Erythroblast (primary cell): ENCODE measurements around the gene SMNDC1.
"Not testable (repeated sequence)": the region's sequence is repeated elsewhere in the genome, so short reads cannot be mapped to it uniquely, and the experiment has no call there.

Source experiments
- DNase-seq, 2 experiments: peaks; one replicate each; lab custom pipeline; 2025; lab: John Stamatoyannopoulos, UW
- GATA1 ChIP-seq: IDR thresholded peaks from 2 replicates; pipeline ENCODE4 v1.6.1; 2011; ENCODE audit warnings: low read depth, mild to moderate bottlenecking, control low read depth, low read length, moderate library complexity
- POLR2A ChIP-seq: IDR thresholded peaks from 2 replicates; pipeline ENCODE4 v1.6.1; 2011; ENCODE audit warnings: mild to moderate bottlenecking, low read length

The SMNDC1 gene

DNA sequence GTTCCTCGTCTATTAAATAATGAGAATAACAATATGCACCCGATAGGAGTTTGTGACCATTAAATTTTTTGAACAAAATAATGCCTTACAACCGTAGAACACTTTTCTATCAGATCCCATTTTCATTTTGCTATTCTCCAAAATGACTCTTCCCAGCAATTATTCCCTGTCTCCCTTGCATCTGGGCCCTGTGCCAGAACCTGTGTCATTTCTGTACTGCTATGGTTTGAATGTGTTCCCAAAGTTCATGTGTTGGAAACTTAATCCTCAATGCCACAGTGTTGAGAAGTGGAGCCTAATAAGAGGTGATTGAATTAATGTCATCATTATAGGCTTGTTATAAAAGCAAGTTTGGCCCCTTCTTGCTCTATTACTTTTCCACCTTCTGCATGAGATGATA is 33.2 kb upstream of the SMNDC1 start:
- no peak for TF ChIP-seq GATA1
- TF ChIP-seq POLR2A, result no peak
- no peak for DNase-seq

DNA sequence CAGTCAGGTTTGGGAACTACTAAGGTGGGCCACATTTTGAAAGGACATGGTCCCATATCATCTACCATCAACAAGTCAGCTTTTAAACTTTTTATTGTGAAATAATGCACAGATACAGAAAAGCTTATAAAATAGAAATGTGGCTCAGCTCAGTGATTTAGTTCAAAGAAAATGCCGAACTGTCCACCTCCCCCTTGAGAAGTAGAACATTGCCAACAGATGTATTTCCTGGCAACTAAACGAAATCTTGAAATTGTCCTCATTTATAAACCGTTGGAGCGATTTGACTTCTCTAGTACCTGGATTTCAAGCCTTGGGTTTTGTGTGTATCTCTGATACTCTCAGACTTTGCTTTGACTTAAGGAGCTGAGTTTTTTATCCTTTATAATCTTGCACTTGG is 32.7 kb upstream of the SMNDC1 start:
- no peak for DNase-seq
- TF ChIP-seq GATA1 (no peak), POLR2A (no peak)

DNA sequence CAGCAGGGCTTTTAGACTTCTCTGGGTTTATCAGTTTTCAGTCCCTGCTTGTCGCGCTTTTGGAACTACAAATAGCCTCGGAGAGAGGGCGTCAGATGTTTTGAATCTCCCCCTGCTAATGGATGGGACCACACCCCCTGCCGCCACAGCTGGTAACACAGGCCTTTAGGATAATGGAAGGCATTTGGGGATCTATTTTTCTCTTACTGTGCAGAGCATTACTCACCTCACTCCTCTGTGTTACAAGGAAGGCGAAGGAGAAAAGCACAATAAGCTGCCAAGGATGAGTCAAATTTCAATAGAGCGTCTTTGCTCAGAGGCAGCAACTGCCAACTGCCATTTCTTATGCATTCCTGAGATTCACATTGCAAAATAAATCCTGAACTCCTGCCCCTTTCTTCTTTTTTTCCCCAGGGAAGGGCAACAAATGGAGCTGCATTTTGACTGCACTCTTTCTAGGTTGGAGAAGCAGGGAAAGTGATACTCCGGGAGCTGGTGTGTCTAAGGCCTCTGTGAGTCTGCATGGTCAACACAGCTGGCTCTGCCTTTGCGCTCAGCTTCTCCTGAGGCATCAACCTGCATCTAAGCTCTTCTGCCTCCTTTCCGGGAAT is 31.5 kb upstream of the SMNDC1 start:
- DNase-seq, result no peak
- TF ChIP-seq POLR2A, result no peak
- no peak for TF ChIP-seq GATA1

DNA sequence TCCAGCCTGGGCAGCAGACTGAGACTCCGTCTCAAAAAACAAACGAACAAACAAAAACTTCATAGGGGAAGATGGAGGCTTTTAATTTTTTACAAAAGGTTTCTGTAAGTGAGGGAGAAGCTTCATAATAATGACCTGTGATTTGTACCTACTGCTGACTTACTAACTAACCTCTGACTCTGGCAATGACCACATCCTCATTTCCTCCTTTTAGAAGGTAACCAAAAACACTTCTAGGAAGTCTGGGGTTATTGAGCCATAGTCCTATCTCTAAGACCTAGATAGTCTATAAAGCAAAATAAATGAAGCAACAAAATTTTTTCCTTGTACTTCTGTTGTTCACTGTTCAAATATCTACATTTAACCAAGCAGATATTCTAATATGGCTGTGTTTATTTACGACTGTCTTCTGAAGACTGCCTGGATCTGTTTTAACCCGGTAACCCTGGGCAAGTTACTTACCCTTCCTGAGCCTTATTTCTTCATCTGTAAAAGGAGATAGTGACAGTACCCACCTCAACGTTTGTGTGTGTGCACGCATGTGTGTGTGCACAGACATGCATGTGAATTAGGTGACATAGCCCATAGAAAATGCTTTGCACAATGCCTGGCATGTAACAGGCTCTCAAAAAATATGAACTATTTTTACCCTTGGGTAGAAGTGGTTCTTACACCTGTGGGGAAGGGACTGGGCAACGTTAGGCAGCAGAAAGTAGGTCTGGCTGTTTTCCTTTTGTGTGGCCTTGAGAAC is 30.8 kb upstream of the SMNDC1 start:
- TF ChIP-seq POLR2A, result no peak
- TF ChIP-seq GATA1, result no peak
- DNase-seq, result no peak

DNA sequence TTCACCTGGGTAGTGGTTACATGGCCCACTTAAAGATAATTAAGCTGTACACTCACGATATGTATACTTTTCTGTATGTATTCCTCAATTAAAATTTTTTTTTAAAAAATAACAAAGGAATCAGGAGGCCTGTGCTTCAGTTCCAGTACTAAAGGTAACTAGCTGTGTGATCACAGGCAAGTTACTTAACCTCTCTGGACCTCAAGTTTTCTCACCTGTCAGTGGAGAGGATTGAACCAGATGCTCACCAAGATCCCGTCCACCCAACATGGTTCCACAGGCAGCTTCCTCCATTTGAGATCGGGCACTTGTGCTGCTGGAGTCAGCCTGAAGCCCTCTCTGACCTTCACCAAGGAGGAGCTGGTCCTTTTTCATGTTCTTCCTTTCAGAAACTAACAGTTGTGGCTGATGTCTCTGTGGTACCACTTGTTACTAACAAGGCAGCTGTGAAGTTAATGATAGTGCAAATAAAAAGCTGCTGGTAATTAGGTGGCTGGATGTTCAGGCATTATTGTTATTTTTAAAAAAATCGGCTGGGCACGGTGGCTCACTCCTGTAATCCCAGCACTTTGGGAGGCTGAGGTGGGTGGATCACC is 29.4 kb upstream of the SMNDC1 start:
- no peak for TF ChIP-seq POLR2A
- no peak for TF ChIP-seq GATA1
- no peak for DNase-seq

DNA sequence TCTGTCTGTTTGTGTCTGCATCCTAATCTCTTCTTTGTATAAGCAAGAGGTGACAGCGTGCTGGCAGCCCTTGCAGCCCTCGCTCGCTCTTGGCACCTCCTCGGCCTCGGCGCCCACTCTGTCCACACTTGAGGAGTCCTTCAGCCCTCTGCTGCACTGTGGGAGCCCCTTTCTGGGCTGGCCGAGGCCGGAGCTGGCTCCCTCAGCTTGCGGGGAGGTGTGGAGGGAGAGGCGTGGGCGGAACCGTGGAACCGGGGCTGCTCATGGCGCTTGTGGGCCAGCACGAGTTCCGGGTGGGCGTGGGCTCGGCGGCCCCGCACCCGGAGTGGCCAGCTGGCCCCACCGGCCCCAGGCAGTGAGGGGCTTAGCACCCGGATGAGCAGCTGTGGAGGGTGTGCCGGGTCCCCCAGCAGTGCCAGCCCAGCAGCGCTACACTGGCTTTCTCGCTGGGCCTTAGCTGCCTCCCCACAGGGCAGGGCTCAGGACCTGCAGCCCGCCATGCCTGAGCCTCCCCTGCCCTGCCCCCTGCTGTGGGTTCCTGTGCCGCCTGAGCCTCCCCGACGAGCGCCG is 26.6 kb upstream of the SMNDC1 start:
- not testable (repeated sequence) for DNase-seq

DNA sequence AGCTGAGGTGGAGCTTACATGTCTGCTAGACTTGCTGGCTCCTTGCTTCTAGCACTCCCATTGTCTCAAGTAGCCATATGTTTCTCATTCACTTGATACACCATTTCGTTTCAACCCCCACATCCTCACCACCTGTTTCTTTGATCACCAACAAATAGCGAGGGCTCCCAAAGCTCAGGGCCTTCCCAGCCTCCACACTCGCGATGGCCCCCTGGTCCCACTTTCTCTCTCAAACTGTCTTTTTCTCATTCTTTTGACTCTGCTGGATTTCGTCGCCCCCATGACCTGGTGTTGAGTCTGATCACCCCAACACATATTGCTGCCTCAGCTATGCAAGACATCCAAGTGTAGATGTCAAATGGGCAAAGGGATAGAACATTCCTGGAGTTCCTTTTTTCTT is 26.0 kb upstream of the SMNDC1 start:
- DNase-seq, result no peak
- TF ChIP-seq GATA1, result no peak
- TF ChIP-seq POLR2A, result no peak

DNA sequence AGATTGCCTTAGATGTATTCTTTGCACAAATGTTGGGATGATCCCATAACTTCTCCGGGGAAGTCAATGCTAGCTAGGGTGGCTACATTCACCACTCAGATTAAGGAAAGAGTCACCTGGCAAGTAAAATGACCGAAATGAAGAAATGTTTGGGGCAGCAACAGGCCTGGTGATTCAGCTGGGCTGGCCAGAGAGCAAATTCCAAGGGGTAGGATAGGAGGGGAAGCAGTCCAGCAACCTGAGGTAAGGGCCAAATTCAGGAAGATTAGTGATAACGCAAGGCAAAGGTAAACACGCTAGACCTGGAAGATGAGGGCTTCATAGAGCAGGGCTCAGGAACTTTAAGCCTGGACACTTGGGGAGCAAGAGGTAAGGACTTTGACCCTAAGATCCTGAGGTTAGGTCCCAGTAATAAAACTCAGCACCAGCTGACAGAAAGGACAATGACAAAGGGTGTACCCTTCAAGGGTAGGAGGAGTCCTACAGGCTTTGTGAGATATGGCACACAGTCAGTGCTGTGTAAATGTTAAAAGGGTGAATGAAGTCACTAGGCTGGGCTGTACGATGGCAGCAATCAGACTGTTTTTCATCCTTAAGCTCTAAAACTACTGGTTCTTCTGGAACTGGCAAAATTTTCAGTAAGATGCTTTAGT is 22.7 kb upstream of the SMNDC1 start:
- no peak for DNase-seq
- TF ChIP-seq POLR2A, result no peak
- TF ChIP-seq GATA1, result no peak

DNA sequence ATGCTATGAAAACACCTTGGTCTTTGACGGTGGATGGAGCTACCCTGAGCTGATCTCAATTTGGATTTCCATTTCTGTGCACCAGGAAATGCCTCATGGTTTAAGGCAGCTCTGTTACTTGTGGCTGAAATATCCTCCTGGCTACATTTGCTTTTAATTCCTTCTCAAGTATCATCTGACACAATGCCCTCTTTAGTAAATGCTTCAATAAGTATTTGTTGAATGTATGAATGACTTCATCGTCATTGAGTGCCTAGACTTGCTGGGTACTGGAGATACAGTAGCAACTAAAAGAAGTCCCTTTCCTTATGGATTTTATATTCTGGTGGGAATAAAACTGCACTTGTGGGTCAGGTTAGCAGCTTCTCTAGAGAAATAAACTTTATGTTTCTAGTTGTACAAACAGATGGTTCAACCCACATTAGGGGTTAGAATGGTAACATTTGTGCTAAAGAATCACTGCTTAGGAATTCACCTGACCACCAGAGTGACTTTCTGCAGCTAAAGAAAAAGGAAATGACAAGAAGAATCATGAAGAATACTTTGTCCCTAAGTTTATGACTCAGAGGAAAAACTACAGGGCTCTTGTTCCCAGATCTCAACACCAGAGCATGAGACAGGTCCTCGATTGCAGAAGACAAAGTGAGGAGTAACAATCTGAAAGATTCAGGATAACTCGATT is 21.8 kb upstream of the SMNDC1 start:
- DNase-seq, result no peak
- TF ChIP-seq POLR2A, result no peak
- no peak for TF ChIP-seq GATA1

DNA sequence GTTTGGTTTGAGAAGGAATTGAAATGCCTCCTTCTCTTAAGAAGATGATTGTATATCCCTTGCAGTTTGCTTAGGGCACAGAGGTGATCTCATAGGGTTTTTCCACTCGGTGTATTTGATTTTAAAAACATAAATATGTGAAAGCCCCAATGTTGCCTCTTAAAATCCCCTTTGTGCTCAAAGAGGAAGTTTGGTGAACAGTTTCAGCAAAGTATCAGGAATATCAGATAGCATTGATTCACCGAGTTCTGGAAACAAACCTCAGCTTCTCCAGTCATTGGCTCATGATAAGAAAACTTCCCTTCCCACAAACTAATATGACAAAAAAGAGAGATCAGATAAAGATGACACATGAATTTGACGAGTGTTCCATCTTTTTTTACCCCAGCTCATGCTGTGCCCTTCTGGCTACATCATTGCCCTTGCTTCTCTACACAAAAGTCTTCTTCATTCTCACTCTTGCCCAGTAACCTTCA is 20.1 kb upstream of the SMNDC1 start:
- TF ChIP-seq GATA1 (no peak), POLR2A (no peak)
- DNase-seq, result no peak

DNA sequence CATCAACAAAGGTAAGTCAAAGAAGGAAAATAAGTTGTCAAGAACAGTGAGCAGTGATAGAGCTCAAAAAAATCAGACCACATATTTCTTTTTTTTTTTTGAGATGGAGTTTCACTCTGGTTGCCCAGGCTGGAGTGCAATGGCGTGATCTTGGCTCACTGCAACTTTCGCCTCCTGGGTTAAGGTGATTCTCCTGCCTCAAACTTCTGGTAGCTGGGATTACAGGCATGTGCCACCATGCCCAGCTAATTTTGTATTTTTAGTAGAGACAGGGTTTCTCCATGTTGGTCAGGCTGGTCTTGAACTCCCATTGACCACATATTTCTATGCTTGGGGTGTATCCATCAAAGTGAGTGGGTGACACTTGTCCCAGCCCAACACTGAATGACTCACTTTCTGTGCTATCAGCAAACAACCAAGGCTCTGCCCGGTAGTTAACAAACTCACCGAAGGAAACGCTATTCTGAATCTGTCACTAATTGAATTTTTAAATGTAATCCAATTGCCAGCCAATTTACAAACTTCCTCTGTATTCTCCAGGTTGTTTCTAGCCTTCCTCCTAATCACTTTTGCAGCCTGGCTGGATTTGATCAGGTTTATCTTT is 19.6 kb upstream of the SMNDC1 start:
- DNase-seq, result no peak
- no peak for TF ChIP-seq GATA1
- TF ChIP-seq POLR2A, result no peak

DNA sequence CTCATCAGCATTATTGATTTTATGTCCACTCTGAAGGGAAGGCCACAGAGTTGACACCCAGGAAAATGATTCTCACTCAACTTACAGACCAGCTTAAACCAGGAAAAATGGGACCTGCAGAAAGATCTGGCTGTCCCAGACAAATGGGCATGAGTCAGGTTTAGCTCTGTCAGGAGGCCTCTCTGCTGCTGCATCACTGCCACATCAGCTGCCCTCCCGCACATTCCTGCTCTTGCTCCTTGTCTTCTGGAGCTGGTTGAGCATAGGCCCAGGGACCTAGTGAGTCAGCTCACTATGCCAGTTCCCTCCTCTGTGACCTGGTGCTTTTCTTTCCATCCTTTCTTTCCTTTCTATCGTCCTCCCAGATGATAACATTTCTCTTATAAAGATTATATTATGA is 18.8 kb upstream of the SMNDC1 start:
- TF ChIP-seq GATA1 (no peak), POLR2A (no peak)
- no peak for DNase-seq
